PC-3 (cell line): ENCODE measurements around the gene SLC25A39.

ENCODE experiments used
- EZH2phosphoT487 ChIP-seq: fragments of 300-600 bp; sonication (generic); IDR thresholded peaks from 2 replicates; pipeline ENCODE4 v1.6.1; 2018; ENCODE audit warnings: mild to moderate bottlenecking, antibody characterized with exemption, low read length, borderline replicate concordance
- TF ChIP-seq, protein P1 (sequence below): fragments of 300-600 bp; sonication (generic); conservative IDR thresholded peaks from 2 replicates; pipeline ENCODE4 v1.5.1; 2017; ENCODE audit warnings: antibody characterized with exemption, low read depth, mild to moderate bottlenecking, low read length

DNA sequence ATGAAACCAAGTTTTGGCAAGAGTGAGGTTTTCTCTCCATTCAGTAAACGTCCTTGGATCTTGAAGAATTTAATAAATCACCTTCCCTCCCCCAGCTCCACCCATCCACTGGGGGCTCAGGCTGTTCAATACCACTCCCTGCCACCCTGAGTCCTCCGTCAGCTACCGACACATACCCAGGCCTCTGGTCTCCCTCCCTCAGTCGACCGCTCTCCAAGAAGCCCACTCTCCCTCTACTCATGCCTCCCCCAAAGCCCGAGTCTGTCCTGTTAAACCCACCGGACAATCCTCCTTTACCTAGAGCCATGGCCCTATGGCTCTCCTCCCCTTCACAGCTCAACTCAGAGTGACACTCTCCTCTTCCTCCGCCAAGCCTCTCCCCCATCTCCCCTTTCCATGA is 37.0 kb downstream of the SLC25A39 start:
- TF ChIP-seq, protein P1, sequence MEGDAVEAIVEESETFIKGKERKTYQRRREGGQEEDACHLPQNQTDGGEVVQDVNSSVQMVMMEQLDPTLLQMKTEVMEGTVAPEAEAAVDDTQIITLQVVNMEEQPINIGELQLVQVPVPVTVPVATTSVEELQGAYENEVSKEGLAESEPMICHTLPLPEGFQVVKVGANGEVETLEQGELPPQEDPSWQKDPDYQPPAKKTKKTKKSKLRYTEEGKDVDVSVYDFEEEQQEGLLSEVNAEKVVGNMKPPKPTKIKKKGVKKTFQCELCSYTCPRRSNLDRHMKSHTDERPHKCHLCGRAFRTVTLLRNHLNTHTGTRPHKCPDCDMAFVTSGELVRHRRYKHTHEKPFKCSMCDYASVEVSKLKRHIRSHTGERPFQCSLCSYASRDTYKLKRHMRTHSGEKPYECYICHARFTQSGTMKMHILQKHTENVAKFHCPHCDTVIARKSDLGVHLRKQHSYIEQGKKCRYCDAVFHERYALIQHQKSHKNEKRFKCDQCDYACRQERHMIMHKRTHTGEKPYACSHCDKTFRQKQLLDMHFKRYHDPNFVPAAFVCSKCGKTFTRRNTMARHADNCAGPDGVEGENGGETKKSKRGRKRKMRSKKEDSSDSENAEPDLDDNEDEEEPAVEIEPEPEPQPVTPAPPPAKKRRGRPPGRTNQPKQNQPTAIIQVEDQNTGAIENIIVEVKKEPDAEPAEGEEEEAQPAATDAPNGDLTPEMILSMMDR, result no peak
- no peak for TF ChIP-seq EZH2phosphoT487
